Activated CD4-positive, alpha-beta T cell treated with anti-CD3 and anti-CD28 coated beads, Interleukin-2, Interleukin-6, amounts not matched to agents 100 ng/mL and 50 ng/mL, durations not matched to agents 16 hours and 8 hours (primary cell): ENCODE results near the gene TIGD3.
"Not testable (repeated sequence)": the region's sequence is repeated elsewhere in the genome, so short reads cannot be mapped to it uniquely, and the experiment has no call there.

Source experiments
- DNase-seq: peaks from one replicate; pipeline ENCODE4 v3.0.0-alpha.2; 2020

Gene TIGD3

DNA sequence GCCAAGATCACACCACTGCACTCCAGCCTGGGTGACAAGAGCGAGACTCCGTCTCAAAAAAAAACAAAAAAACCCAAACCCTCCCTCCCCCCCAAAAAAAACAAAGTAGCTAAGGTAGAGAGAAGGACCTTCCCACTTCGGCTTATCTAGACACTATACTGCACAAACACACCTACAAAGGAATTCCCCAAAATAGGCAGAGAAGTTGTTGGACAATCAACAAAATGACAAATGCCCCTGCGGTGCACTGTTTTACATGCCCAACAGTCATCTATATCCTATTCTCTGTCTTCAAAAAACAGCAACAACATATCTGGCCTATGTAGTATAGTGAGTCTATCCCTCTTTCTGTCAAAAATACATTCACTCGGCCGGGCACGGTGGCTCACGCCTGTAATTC, 27.5 kb upstream of the TIGD3 start:
- DNase-seq = no peak

DNA sequence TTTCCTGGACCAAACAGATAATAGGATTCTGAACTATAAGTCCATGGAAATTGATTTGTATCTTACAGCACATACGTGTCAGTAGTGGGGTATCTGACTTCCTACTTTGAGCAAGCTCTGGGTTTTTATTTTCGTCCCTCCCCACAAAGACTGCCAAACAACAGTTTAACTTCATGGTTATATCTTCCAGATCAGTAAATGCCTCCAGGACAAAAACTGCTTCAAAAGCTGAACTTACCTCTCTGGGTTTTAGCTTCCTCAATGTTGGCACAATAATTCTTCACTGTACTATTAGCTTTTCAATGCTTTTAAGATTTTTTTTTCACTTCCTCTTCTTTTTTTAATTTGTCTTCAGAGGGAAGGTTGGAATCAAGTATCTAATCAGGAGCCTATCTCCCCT, 25.1 kb upstream of the TIGD3 start:
- DNase-seq = no peak

DNA sequence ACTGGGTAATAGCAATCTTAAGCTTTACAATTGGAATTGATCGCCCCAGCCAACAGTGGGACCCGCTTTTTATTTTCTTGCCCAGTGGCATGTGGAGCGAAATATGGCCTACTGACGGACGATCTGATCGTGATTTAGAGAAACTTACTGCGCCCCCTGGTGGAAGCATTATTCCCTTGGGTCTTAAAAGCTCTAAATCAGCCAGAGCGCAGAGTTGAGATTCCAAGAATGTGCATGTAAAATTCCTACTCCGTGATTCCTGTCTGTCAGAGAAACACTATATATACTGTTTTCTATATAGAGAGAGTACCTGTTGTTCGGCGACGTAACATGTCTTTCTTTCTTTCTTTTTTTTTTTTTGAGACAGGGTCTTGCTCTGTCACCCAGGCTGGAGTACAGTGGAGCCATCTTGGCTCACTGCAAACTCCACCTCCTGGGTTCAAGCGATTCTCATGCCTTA, 24.6 kb upstream of the TIGD3 start:
- DNase-seq = peak; percentile 89

DNA sequence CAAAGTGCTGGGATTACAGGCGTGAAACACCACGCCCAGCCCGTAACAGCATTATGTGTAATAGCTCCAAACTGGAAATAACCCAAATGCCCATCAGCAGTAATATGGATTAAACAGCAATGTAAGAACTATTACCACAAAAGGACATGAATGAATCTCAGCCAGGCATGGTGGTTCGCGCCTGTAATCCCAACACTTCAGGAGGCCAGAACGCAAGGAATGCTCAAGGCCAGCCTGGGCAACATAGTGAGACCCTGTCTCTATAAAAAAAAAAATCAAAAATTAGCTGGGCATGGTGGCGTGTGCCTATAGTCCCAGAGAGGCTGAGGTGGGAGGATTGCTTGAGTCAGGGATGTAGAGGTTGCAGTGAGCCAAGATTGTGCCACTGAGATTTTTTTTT, 24.0 kb upstream of the TIGD3 start:
- DNase-seq = no peak

DNA sequence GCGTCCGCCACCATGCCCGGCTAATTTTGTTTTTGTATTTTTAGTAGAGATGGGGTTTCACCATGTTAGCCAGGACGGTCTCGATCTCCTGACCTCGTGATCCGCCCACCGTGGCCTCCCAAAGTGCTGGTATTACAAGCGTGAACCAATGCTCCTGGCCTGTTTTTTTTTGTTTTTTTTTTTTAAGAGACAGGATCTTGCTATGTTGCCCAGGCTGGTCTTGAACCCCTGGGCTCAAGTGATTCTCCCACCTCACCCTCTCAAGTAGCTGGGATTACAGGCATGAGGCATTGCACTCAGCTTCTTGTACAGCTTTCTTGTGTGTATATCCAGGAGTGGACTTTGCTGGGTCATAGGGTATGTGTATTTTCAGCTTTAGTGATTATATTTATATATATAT, 22.0 kb upstream of the TIGD3 start:
- DNase-seq = not testable (repeated sequence)

DNA sequence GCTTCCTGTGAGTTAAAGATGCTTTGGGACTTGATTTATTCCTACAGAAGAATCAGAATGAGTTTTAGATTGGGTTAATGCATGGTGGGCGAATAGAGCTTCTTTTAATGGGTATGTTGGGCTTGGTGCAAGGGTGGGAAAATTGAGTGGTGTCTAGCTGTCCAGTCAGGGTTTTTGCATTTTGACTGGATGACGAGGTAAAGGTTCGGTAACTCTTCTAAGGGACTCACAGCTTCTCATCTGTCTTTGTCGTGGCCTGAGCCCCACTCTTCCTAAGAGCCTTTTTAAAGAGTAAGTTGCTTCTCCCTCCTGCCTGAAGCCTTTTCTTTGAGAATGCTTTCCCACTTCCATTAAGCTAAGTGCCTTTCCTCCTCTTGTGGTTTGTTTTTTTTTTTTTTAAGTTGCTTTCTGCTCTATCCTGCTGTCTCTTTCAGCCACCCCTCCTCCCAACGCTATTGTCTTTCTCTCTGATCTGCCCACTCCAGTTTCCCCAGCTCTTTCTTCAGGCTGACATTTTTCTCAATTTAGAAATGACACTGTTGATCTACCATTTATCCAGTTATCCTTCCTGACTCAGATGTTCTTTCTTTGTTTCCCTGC, 19.8 kb upstream of the TIGD3 start:
- DNase-seq = no peak

DNA sequence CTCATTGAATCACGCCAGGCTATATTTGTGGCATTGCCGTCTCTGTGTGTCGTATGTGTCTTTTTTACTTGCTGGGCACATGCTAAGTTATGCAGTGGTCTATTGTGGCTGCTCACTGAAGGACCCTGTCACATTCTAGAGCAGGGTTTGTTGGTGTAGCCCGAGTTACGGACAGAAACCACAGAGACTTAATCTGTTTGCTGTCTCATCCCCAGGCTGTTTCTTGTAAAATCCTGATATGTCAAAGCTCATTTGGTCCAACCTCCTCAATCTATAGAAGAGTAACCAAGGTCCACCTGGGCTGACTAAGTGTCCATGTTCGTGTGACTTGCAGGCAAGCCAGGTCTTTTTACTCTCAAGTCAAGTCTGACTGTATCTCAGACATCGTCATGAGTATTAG, 15.9 kb upstream of the TIGD3 start:
- DNase-seq = no peak

DNA sequence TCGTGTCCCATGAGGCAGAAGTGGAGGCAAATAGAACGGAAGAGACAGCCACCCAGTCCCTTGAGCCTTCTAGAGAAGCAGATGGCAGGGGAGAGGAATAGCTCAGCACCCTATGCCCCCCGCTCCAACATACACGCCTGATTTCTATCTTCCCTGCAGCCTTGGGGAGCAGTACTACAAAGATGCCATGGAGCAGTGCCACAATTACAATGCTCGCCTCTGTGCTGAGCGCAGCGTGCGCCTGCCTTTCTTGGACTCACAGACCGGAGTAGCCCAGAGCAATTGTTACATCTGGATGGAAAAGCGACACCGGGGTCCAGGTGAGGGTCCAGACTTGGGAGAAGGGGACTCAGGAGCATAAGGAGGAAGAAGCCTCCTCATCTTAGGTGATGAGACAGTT, 14.3 kb upstream of the TIGD3 start:
- DNase-seq = no peak

DNA sequence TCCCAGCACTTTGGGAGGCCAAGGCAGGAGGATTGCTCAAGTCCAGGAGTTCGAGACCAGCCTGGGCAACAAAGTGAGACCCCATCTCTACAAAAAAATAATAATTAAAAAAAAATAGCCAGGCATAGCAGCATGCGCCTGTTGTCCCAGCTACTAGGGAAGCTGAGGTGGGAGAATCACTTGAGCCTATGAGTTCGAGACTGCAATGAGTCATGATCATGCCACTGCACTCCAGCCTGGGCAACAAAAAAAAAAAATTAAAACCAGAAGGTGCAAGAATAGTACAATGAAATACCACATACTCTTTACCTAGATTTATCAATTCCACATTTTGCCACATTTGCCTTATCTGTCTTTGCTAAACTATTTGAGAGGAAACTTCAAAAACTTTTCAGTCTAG, 12.7 kb upstream of the TIGD3 start:
- DNase-seq = no peak

DNA sequence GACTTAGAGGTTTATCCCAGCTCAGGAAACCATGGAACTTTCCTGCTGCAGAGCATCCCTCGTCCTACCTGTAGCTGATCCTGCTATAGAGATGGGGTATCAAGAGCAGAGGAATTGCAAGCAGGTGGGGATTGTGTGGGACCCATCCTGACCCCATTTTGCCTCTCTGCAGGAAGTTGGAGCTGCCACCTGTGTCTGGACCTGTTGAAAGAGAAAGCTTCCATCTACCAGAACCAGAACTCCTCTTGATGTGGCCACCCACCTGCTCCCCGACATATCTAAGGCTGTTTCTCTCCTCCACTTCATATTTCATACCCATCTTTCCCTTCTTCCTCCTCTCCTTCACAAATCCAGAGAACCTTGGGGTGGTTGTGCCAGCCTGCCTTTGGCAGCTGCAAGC, 3.0 kb upstream of the TIGD3 start:
- no peak for DNase-seq

DNA sequence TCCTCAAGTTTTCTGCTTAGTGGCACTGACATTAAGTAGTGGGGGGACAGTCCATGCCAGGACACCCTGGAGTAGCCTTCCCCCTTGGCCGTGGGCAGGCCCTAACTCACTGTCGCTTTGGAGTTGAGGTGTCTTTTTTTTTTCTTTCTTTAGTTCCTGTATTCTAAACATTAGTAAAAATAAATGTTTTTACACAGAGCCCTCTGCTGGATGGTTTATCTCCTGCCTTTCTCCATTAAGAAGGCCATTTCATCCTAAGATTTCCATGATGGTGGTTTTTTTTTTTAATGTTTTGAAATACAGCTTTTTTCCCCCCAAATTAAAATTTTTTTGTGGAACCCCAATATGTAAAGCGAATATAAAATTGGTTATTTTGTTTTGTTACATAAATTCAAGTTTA, 1.8 kb upstream of the TIGD3 start:
- no peak for DNase-seq

DNA sequence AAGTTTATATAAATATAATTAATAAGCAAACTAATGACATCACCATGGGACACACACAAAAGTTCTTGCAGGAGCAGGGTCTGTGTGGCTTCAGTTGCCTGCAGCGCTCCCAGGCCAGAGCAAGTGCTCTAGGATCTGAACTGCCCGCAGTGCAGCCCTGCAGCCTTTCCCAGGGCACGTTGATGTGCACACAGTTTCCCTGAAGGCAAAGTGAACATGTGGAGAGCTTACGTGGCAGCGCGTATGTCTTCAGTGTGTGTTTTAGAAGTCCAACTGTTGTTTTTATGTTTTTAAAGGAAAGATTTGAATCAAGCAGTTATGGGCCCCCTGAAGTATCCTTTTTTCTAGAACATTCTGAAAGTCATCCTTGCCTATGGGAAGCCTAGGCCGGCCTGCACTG, 1.2 kb upstream of the TIGD3 start:
- no peak for DNase-seq

DNA sequence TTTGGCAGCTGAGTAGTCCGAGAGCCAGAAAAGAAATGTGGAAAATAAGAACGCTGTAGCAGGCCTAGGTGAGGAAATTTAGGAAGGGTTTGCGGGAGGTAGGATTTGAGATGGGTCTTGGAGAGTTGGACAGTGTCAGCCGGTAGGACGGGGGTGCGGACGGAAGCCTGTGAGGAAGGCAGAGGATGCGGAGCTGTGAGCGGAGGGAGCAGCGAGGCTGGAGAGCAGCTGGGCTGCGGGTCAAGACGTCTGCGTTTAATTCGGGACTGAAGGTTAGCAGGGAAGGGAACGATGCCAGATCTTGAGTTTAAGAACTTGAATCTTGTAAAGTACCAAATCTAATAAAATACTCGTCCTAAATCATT, 669 bp upstream of the TIGD3 start:
- no peak for DNase-seq

DNA sequence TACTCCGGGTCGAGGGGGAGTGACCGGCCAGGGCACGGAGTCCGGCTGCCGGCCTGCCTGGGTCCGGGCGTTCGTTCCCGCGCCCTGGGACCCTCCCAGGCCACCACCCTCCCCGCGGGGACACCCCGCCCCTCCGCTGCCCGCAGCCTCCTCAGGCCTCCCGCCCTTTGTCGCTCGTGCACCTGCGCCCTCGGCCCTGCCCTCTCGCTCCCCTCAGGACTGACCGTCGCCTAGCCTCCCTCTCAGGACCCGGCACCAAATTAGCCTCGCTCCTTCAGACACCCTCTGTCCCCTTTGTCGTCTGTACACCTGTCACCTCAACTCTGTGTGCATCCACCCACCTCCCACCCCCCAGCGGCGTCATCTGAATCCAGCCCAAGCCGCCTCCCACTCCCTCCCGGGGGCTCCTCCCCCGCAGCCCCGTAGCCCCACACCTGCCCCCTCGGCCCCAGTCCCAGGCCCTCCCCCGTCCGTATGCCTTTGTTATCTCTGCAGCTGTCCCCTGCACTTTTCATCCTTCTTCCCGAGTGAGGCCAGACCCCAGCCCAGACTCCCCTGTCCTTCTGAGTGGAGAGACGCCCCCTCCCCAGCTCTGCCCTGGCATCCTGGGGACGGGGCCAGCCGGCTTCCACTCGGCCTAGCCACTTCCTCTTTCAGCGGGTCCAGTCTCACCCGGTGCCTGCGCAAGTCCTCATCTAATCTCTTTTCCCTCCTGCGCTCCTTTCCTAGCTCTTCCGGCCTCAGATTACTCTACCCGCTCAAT, 643 bp downstream of the TIGD3 start:
- DNase-seq = peak; percentile 37

DNA sequence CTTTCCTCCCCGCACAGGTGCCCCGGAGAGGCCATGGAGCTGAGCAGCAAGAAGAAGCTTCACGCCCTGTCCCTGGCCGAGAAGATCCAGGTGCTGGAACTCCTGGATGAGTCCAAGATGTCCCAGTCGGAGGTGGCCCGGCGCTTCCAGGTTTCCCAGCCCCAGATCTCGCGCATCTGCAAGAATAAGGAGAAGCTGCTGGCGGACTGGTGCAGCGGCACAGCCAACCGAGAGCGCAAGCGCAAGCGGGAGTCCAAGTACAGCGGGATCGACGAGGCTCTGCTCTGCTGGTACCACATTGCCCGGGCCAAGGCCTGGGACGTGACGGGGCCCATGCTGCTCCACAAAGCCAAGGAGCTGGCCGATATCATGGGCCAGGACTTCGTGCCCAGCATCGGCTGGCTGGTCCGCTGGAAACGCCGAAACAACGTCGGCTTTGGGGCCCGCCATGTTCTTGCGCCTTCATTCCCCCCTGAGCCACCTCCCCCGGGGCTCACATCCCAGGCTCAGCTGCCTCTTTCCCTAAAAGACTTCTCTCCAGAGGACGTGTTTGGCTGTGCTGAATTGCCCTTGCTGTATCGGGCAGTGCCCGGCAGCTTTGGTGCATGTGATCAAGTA, 1.3 kb downstream of the TIGD3 start:
- no peak for DNase-seq

DNA sequence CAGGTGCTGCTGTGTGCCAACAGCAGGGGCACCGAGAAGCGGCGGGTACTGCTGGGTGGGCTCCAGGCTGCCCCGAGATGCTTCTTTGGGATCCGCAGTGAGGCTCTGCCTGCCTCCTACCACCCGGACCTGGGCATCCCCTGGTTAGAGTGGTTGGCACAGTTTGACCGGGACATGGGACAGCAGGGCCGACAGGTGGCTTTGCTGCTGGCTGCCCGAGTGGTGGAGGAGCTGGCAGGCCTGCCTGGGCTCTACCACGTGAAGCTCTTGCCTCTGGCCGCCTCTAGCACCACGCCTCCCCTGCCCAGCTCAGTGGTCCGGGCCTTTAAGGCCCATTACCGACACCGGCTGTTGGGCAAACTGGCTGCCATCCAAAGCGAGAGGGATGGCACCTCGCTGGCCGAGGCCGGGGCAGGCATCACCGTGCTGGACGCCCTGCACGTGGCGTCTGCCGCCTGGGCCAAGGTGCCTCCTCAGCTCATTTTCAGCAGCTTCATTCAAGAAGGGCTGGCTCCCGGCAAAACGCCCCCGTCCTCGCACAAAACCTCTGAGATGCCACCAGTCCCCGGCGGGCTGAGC, 1.9 kb downstream of the TIGD3 start:
- no peak for DNase-seq

DNA sequence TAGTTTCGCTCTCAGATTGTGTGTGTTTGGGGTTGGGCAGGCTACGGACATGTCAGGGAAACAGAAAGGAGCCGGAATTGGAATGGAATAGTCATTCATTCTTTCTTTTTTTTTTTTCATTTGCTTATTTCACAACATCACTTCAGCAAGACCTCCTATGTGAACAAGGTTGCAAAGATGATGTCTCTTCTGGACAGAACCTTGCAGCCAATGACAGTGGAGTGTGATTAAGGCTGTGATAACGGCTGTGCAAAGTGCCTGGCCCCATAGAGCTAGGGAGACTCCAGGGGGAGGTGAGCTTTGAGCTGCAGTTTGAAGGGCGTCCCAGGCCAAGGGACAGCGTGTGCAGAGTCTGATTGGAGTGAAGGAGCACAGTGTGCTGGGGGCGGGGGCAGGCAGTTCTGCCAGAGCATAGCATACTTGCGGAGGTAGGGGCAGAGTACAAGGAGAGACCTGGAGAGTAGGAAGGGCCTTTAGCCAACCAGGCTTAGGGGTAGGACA, 3.4 kb downstream of the TIGD3 start:
- no peak for DNase-seq

DNA sequence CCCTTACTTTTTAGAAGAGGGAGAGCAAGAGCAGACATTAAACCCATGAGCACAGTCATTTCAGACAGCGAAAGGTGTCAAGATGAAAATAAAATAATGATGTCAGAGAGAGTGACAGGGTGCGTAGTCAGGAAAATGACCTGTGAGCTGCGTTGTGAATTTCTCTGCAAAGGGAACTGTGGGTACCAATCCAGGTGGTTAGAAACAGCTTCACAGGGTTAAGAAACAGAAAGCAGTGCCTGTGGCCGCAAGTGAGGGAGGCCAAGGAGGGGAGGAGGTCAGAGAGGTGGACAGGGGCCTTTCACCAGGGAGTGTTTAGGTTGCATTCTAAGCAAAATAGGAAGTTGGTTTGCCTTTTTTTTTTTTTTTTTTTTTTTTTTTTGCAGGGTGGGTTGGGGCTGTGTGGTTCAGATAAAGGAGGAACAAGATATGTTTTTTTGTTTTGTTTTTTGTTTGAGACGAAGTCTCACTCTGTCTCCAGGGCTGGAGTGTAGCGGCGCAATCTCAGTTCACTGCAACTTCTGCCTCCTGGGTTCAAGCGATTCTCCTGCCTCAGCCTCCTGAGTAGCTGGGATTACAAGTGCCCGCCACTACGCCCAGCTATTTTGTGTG, 7.9 kb downstream of the TIGD3 start:
- peak; percentile 45 for DNase-seq

DNA sequence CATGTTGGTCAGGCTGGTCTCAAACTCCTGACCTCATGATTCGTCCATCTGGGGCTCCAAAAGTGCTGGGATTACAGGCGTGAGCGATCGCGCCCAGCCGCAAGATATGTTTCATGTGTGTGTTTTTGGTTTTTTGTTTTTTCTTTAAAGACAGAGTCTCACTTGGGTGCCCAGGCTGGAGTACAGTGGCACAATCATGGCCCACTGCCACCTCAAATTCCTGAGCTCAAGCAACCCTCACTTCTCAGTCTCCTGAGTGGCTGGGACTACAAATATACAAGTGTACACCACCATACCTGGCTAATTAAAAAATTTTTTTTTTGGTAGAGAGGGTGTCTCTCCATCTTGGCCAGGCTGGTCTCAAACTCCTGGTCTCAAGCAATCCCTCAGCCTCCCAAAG, 8.4 kb downstream of the TIGD3 start:
- no peak for DNase-seq

DNA sequence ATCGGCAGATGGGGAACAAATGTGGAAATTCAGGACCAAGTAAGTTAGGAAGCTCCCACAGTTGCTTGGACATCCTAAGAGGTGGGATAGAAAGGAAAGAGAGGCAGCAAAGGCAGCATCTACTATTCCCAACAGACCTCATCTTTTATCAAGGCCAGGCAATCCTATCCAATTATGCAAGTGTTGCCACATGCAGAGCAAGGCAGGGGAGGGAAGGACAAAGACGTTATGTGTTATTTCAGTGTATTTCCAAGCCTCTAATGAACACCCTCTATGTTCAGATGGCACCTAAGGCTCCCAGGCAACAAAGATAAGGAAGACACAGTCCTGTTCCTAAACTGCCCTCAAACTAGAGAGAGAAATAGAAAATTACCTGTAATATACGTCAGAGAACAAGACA, 9.2 kb downstream of the TIGD3 start:
- no peak for DNase-seq

DNA sequence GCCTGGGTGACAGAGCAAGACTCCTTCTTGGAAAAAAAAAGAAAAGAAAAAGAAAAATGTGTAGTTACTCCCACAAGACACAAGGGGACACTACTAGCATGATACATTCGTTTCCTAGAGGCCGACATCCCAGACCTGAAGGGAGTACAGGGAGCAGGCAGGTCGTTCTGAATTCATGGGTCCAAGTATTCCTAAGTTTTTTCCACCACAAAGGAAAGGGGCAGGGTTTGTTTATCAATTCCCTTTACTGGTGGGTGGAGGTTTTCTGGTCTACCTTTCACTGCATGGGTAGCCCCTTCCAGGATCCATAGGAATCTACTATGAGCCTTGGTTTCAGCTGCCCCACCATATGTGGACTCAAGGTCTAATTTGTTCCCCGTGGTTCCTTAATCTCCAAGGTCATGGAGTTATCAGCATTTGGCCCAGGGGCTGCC, 11.8 kb downstream of the TIGD3 start:
- peak; percentile 69 for DNase-seq

DNA sequence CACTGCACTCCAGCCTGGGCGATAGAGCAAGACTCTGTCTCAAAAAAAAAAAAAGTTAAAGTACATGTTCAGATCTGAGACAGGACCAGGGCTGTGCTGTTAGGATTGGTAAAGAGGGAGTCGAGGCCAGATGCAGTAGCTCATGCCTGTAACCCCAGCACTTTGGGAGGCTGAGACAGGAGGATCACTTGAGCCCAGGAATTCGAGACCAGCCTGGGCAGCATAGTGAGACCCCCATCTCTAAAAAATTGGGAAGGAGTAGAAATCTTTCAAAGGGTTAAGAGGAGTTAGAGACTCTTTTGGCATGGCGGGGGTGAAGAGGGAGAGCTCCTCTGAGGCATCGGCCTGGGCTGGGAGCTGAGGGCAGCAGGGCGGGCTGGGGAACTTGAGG, 16.1 kb downstream of the TIGD3 start:
- DNase-seq = no peak

DNA sequence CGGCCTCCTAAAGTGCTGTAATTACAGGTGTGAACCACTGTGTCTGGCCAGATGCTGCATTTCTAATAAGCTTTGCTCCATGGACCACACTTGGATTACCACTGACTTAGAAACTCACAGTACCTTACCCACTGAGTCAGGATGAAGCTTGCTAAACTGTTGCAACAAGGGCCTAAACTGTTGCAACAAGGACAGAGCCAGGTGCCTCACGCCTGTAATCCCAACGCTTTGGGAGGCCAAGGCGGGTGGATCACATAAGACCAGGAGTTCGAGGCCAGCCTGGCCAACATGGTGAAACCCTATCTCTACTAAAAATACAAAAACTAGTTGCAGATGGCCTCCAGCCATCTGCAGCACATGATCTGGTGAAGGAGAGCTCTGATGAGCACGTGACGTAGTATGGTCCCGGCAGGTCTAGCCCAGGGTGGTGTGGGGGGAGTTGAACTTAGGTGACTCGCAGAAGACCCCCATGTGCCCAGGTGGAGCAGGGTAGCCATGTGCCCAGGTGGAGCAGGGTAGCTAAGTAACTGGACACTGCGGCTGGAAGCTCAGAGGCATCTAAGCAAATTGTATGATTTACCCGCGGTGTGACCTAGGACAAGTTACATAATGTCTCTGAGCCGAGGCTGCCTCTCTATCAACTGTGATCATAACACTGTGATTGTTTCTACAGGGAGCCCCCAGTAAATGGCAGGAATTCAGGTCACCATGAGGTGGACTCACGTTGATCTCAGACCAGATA, 19.5 kb downstream of the TIGD3 start:
- no peak for DNase-seq
